Measurements from ENCODE around the gene GINS2.

DNA sequence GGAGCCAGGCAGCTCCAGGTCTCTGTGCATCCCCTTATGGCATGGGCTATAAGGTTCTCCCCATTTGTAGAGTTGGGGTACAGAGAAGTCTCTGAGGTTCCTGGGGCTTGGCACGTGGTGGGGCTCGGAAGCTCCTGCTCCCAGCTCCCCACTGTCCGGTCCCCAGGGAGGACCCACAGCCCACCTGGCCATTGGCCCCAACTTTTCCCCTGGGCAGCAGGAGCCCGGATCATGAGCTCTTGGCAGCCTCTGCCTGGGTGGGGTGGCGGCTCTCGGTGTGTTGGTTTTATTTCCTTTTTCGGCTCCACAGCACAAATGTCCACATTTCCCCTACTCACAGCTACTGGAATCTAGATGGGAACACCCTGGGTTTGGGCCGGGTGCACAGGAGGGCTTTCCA is 45.1 kb downstream of the GINS2 start:
- no peak for TF ChIP-seq CTCF (conservative IDR thresholded peaks at IDR 0.05; ENCODE audit: low read length)
- no peak for TF ChIP-seq EZH2phosphoT487 (IDR thresholded peaks at IDR 0.05; ENCODE audit: borderline replicate concordance)
